ENCODE data around the gene SLC35F1.

DNA sequence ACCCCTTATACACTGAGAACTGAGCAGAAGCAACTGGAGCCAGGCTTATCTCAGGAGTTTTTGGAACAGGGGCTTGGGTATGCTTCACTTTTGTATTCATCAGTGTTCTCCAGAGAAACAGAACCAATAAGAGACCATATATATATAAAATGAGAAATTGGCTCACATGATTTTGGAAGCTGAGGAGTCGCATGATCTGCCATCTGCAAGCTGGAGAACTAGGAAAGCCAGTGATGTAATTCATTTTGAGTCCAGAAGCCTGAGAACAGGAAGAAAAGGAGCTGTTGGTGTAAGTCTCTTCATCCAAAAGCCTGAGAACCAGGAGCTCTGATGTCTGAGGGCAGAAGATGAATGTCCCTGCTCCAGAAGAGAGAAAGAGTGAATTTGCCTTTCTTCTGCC is 272.0 kb downstream of the SLC35F1 start:
- TF ChIP-seq POLR2A (IDR thresholded peaks at IDR 0.05): no peak
- TF ChIP-seq, protein P1, sequence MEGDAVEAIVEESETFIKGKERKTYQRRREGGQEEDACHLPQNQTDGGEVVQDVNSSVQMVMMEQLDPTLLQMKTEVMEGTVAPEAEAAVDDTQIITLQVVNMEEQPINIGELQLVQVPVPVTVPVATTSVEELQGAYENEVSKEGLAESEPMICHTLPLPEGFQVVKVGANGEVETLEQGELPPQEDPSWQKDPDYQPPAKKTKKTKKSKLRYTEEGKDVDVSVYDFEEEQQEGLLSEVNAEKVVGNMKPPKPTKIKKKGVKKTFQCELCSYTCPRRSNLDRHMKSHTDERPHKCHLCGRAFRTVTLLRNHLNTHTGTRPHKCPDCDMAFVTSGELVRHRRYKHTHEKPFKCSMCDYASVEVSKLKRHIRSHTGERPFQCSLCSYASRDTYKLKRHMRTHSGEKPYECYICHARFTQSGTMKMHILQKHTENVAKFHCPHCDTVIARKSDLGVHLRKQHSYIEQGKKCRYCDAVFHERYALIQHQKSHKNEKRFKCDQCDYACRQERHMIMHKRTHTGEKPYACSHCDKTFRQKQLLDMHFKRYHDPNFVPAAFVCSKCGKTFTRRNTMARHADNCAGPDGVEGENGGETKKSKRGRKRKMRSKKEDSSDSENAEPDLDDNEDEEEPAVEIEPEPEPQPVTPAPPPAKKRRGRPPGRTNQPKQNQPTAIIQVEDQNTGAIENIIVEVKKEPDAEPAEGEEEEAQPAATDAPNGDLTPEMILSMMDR (IDR thresholded peaks at IDR 0.05): no peak
